Right lobe of liver (tissue), 6 donors: Measurements from ENCODE around the gene HSD11B1L. TPM values are rescaled to one million over a fixed set of nuclear protein-coding genes. Genes with fewer than 3 reads are reported as not detected.

Experiments used
- ATAC-seq, 4 donors: fragments of 200-7000 bp; cut with Tn5 transposase; one replicate each; pipeline ENCODE4 v1.9.1; 2020; ENCODE audit warnings: mild to moderate bottlenecking in 4 of 4, moderate library complexity in 4 of 4
- DNase-seq, 3 donors: peaks; one replicate each; pipeline ENCODE4 v3.0.0-alpha.2; 2020
- H3K27ac ChIP-seq, 3 donors: fragments of 200-600 bp; one replicate each; pipeline ENCODE4 v1.8.0; 2022
- H3K27me3 ChIP-seq, 2 donors: fragments of 200-600 bp; one replicate each; pipeline ENCODE4 v1.8.0; 2022
- H3K36me3 ChIP-seq, 4 donors: fragments of 200-600 bp; sonication (generic) in 1 of 4; one replicate each; pipeline versions ENCODE4 v1.5.1 to v1.8.0; 2017 to 2022; ENCODE audit warnings: control low read depth in 1 of 4
- H3K4me1 ChIP-seq, 4 donors: fragments of 200-600 bp; sonication (generic) in 1 of 4; one replicate each; pipeline versions ENCODE4 v1.5.1 to v1.8.0; 2017 to 2022; ENCODE audit warnings: control low read depth in 1 of 4
- H3K4me3 ChIP-seq, 3 donors: fragments of 200-600 bp; one replicate each; pipeline ENCODE4 v1.8.0; 2022
- H3K9me3 ChIP-seq, 4 donors: fragments of 200-600 bp; sonication (generic) in 1 of 4; one replicate each; pipeline versions ENCODE4 v1.5.1 to v1.8.0; 2017 to 2022; ENCODE audit warnings: control low read depth in 1 of 4
- POLR2A ChIP-seq: fragments of 450-650 bp; IDR thresholded peaks from one replicate; pipeline ENCODE4 v1.6.1; 2017; ENCODE audit warnings: antibody characterized with exemption, mild to moderate bottlenecking
- WGBS: methylation state at CpG from one replicate; pipeline ENCODE4 v1.1.6; 2018; ENCODE audit warnings: low coverage, low lambda C conversion rate; ENCODE audit not compliant: insufficient coverage; ENCODE audit errors: missing lambda C conversion rate; 5-methylcytosine and 5-hydroxymethylcytosine counted together
- intact Hi-C, 2 donors: fragments of 100-400 bp; cut with DNase I; formaldehyde crosslinking; loops; one replicate each; pipeline versions ENCODE4 v1.11.2 to v1.14.1; 2022
- total RNA-seq, 6 experiments: library from RNA; depleted of rRNA in 2 of 6; stranded (reverse); fragments of >200 nt in 2 of 6; fragmentation: NEBNext Ultra II Directional in 3 of 6; extraction: Animal tissue kit (Norgen Biotek cat#: 25700) in 3 of 6; gene quantifications; one replicate each; pipeline versions ENCODE4 v1.1.0 to v1.2.4, GENCODE V29; 2016 to 2023
- TF ChIP-seq, protein P1 (sequence below), 4 donors: fragments of 200-600 bp in 3 of 4; fragments of 450-650 bp in 1 of 4; IDR thresholded peaks; one replicate each; pipeline versions ENCODE4 v1.5.1 to v1.8.0; 2016 to 2022; ENCODE audit warnings: antibody characterized with exemption in 4 of 4, mild to moderate bottlenecking in 2 of 4
- donor health status: DM: no; HTN: yes; CAD: no.
- donor health status: DM: no; HTN: no; CAD: no.
- donor health status: DM: no; HTN: no; CAD: no.
- donor health status: DM: no; HTN: yes; CAD: no.
- donor health status: DM: no; HTN: yes; CAD: no.

Gene HSD11B1L
- total RNA-seq, 6 experiments from 2014 or later, result 1.6 to 10.3 (median 4.0) TPM

DNA sequence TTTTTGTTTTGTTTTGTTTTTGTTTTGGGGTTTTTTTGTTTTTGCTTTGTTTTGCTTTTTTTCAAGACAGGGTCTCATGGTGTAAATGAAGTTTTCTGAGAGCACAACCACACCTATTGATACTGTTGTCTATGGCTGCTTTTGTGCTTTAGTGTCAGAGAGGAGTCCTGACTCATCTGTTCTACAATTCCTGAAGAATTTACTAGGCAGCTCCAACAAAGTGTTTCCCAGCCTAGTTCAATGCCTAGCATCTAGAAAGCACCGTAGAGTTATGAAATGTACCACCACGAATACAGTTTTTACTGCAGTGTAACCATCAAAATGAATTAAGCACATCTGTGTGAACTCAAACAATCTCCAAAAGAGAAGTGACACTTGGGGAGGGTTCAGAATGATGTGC is 36.8 kb upstream of the HSD11B1L start:
- ATAC-seq, result no peak
- H3K4me3 ChIP-seq, result no peak overlapping the region
- H3K9me3 ChIP-seq, result no peaks in the 10 kb centered on the region
- H3K36me3 ChIP-seq, result peaks cover 0 to 52% (median 14%) of the 10 kb centered on the region in 4 donors
- no peak for DNase-seq
- TF ChIP-seq, protein P1, sequence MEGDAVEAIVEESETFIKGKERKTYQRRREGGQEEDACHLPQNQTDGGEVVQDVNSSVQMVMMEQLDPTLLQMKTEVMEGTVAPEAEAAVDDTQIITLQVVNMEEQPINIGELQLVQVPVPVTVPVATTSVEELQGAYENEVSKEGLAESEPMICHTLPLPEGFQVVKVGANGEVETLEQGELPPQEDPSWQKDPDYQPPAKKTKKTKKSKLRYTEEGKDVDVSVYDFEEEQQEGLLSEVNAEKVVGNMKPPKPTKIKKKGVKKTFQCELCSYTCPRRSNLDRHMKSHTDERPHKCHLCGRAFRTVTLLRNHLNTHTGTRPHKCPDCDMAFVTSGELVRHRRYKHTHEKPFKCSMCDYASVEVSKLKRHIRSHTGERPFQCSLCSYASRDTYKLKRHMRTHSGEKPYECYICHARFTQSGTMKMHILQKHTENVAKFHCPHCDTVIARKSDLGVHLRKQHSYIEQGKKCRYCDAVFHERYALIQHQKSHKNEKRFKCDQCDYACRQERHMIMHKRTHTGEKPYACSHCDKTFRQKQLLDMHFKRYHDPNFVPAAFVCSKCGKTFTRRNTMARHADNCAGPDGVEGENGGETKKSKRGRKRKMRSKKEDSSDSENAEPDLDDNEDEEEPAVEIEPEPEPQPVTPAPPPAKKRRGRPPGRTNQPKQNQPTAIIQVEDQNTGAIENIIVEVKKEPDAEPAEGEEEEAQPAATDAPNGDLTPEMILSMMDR (IDR thresholded peaks at IDR 0.05), result no peak
- no peak for TF ChIP-seq POLR2A
- 75% methylated on average over 1 of the region's 2 CpGs for WGBS
- intact Hi-C loops, result no loop called here
- no peaks in the 10 kb centered on the region for H3K27me3 ChIP-seq
- H3K4me1 ChIP-seq, result peaks cover 0 to 51% (median 16%) of the 10 kb centered on the region in 4 donors
- H3K27ac ChIP-seq, result no peak overlapping the region

DNA sequence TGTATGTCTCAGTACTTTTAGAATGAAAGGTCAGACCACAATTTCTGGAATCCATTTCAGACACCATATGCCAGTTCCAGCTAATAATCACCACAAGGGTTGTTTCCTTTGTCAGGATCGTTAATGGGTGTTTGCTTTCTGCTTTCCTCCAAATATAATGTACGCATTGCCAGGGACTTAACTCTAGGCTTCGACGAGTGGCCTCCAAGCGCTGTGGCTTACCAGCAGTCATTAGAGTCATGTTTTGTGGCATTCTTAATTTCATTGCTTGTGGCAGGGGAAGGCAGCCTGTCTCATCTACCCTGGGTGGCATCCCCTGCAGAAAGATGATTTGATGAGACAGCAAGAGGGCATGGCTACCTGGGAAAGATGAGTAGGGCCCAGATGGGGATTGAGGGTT is 35.4 kb upstream of the HSD11B1L start:
- Histone ChIP-seq H3K36me3 (peaks cover 8 to 60% (median 21%) of the 10 kb centered on the region in 4 donors), H3K4me3 (no peak overlapping the region), H3K9me3 (no peaks in the 10 kb centered on the region), H3K27ac (no peak overlapping the region), H3K27me3 (no peaks in the 10 kb centered on the region), H3K4me1 (peaks cover 0 to 46% (median 16%) of the 10 kb centered on the region in 4 donors)
- DNase-seq (no peak), ATAC-seq (no peak)
- WGBS, result 88% methylated on average over 5 of the region's 5 CpGs
- intact Hi-C loops, result no loop called here
- TF ChIP-seq POLR2A, result no peak
- TF ChIP-seq, protein P1 (IDR thresholded peaks at IDR 0.05), result no peak

DNA sequence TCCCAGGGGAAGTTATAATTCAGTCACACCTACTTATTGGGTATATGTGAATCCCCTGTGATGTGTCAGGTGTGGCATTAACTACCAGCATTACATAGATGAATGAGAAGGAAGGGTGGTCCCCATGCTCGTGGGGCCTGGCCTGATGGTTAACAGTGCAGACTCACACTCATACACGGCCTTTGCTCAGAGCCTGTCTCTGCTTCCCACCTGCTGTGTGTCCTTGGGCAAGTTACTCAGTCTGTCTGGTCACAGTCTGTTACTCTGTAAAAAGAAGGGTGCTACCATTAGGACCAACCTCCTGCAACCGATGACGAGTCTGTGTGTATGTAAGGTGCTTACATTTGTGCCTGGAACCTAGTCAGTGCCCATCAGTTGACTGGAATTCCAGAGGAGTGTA is 34.1 kb upstream of the HSD11B1L start:
- Histone ChIP-seq H3K9me3 (no peaks in the 10 kb centered on the region), H3K27me3 (no peaks in the 10 kb centered on the region), H3K4me1 (peaks cover 0 to 35% (median 12%) of the 10 kb centered on the region in 4 donors), H3K36me3 (peaks cover 11 to 73% (median 28%) of the 10 kb centered on the region in 4 donors), H3K4me3 (no peak overlapping the region), H3K27ac (no peak overlapping the region)
- ATAC-seq (no peak), DNase-seq (no peak)
- 100% methylated on average over 2 of the region's 4 CpGs for WGBS
- TF ChIP-seq, protein P1 (IDR thresholded peaks at IDR 0.05), result no peak
- no peak for TF ChIP-seq POLR2A
- intact Hi-C loops, result no loop called here

DNA sequence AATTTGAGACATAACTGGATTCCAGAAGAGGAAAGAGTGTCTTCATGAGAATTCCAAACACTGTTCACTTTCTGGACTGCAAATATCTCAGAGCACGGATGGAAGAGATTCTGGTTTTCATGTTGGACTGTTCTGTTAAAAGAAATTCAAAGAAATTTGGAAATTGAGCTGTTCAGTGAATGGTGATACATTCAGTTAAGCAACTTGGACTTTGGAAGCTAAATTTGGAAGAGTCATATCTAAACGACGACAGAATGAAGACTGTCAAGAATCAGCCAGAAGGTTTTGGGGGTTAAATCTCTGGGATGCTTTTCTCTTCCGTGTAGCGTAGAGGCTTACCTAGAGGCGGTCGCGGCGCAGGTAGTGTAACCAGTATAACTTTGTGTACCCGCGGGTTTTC is 32.4 kb upstream of the HSD11B1L start:
- no peak overlapping the region for H3K4me3 ChIP-seq
- TF ChIP-seq, protein P1 (IDR thresholded peaks at IDR 0.05), result no peak
- no peak for TF ChIP-seq POLR2A
- ATAC-seq (peak; percentile 46 to 80 (median 70)), DNase-seq (no peak)
- H3K4me1 ChIP-seq, result peaks cover 0 to 19% (median 6%) of the 10 kb centered on the region in 4 donors
- H3K27ac ChIP-seq, result peak overlapping the region in 1 of 3 donors; percentile 52
- WGBS, result 39% methylated on average over 4 of the region's 11 CpGs
- no peaks in the 10 kb centered on the region for H3K27me3 ChIP-seq
- H3K9me3 ChIP-seq, result no peaks in the 10 kb centered on the region
- H3K36me3 ChIP-seq, result peaks cover 11 to 83% (median 35%) of the 10 kb centered on the region in 4 donors
- intact Hi-C loops, result no loop called here

DNA sequence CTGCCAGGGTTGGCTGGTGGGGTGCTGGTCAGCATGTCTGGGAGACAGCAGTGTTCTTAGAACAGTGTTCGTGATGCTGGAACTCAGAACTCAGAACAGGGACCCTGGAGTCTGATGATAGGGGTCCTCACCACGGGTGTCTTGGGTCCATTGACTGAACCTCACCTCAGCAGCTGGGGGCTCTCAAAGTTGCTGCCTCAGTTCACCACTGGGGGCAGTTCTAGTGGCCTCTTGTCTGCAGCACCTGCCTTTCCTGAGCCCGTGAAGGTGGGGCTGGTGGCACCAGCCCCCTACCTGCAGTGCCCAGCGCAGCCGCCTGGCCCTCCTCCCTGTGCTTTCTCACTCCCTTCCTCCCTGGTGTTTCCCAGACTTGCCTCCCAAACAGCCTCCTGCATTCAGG is 29.5 kb upstream of the HSD11B1L start:
- Histone ChIP-seq H3K27me3 (no peaks in the 10 kb centered on the region), H3K27ac (no peak overlapping the region), H3K4me1 (peaks cover 0 to 18% (median 6%) of the 10 kb centered on the region in 4 donors), H3K4me3 (no peak overlapping the region), H3K36me3 (peaks cover 11 to 83% (median 47%) of the 10 kb centered on the region in 4 donors), H3K9me3 (no peaks in the 10 kb centered on the region)
- intact Hi-C loops, result no loop called here
- WGBS, result no CpG with 5 or more reads among the region's 5 CpGs
- ATAC-seq, result no peak
- no peak for TF ChIP-seq POLR2A
- TF ChIP-seq, protein P1 (IDR thresholded peaks at IDR 0.05), result no peak
- no peak for DNase-seq
